Measurements from ENCODE around the gene CYTL1. TPM values are rescaled to one million over a fixed set of nuclear protein-coding genes. Genes with fewer than 3 reads are reported as not detected.

CYTL1 gene
- total RNA-seq, 4 donors from 2014 or later: 0.49 to 0.97 (median 0.71) TPM; not detected in 1

GRCh38 chr4:4995908-4996265, 23.4 kb downstream of the CYTL1 start:
- no peak overlapping the region for H3K4me3 ChIP-seq (ENCODE audit: low read depth, poor library complexity, severe bottlenecking)
- 34 to 37% methylated on average over 8 of the region's 8 CpGs for WGBS, 2 donors
- no peak for DNase-seq (ENCODE audit: low spot score in 2 of 2)
- intact Hi-C loops (cut with DNase I; ENCODE audit: low total_unique reads): no loop called here
- no peak for TF ChIP-seq POLR2A (IDR thresholded peaks at IDR 0.05)
- TF ChIP-seq, protein P1, sequence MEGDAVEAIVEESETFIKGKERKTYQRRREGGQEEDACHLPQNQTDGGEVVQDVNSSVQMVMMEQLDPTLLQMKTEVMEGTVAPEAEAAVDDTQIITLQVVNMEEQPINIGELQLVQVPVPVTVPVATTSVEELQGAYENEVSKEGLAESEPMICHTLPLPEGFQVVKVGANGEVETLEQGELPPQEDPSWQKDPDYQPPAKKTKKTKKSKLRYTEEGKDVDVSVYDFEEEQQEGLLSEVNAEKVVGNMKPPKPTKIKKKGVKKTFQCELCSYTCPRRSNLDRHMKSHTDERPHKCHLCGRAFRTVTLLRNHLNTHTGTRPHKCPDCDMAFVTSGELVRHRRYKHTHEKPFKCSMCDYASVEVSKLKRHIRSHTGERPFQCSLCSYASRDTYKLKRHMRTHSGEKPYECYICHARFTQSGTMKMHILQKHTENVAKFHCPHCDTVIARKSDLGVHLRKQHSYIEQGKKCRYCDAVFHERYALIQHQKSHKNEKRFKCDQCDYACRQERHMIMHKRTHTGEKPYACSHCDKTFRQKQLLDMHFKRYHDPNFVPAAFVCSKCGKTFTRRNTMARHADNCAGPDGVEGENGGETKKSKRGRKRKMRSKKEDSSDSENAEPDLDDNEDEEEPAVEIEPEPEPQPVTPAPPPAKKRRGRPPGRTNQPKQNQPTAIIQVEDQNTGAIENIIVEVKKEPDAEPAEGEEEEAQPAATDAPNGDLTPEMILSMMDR (IDR thresholded peaks at IDR 0.05): no peak

DNA sequence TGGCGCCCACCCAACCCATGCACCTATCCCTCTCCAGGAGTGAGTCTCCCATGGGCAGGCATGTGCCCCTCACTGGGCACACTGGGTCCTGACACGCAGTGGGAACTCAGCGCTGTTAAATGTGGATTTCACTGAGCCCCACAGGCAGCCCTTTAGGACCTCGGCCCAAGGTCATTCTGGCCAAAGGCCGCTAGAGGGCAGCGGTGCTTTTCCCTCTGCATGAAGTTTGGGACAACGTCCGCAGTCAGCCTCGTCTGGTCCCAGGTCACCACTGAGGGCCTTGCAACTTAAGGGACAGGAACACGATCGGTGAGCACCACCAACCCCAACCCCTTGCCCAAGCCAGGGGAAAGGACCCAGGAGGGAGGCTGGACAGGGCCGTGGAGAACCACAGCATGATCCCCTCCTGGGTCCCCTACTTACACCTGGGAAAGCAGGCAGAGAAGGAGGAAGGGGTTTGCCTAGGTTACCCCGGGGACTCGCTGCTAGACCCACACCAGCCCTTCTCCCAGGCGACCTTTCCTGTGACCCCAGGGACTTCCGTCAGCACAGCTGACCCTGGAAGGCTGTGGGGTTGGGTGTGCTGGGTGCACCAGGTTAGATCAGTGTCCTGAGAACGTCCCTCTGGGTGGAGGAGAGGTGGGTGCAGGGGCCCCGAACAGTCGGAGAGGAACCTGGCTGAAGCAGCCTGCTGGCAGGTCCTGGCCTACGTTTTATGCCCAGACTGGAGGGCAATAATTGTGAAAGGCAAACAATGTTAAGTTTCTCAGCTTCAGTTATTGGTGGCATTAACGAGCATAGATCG, 24.0 kb downstream of the CYTL1 start:
- peak; percentile 63 to 96 for DNase-seq (ENCODE audit: low spot score in 2 of 2)
- intact Hi-C loops (cut with DNase I; ENCODE audit: low total_unique reads): no loop called here
- H3K4me3 ChIP-seq (ENCODE audit: low read depth, poor library complexity, severe bottlenecking): no peak overlapping the region
- 30 to 41% methylated on average over 14 to 21 of the region's 22 CpGs for WGBS, 2 donors
- no peak for TF ChIP-seq POLR2A (IDR thresholded peaks at IDR 0.05)
- TF ChIP-seq, protein P1 (IDR thresholded peaks at IDR 0.05): peak in 1 of 3 donors; percentile 69

GRCh38 chr4:4994312-4995097, 24.8 kb downstream of the CYTL1 start:
- TF ChIP-seq, protein P1 (IDR thresholded peaks at IDR 0.05): no peak
- TF ChIP-seq POLR2A (IDR thresholded peaks at IDR 0.05): no peak
- no peak overlapping the region for H3K4me3 ChIP-seq (ENCODE audit: low read depth, poor library complexity, severe bottlenecking)
- intact Hi-C loops (cut with DNase I; ENCODE audit: low total_unique reads): no loop called here
- WGBS, 2 donors: 64% methylated on average over 18 of the region's 18 CpGs
- no peak for DNase-seq (ENCODE audit: low spot score in 2 of 2)

- DNase-seq (ENCODE audit: low spot score in 2 of 2): no peak
- no peak overlapping the region for H3K4me3 ChIP-seq (ENCODE audit: low read depth, poor library complexity, severe bottlenecking)
- intact Hi-C loops (cut with DNase I; ENCODE audit: low total_unique reads): no loop called here
- WGBS, 2 donors: 90 to 94% methylated on average over 5 of the region's 5 CpGs
- TF ChIP-seq, protein P1 (IDR thresholded peaks at IDR 0.05): no peak
- TF ChIP-seq POLR2A (IDR thresholded peaks at IDR 0.05): no peak
Observed at GRCh38 chr4:4992833-4993232, 26.4 kb downstream of the CYTL1 start.

GRCh38 chr4:4991541-4992099, 27.6 kb downstream of the CYTL1 start:
- 72 to 78% methylated on average over 14 of the region's 14 CpGs for WGBS, 2 donors
- H3K4me3 ChIP-seq (ENCODE audit: low read depth, poor library complexity, severe bottlenecking): no peak overlapping the region
- TF ChIP-seq, protein P1 (IDR thresholded peaks at IDR 0.05): no peak
- TF ChIP-seq POLR2A (IDR thresholded peaks at IDR 0.05): no peak
- no peak for DNase-seq (ENCODE audit: low spot score in 2 of 2)
- intact Hi-C loops (cut with DNase I; ENCODE audit: low total_unique reads): no loop called here

Measured in lower leg skin (tissue), 4 donors.